HepG2 (cell line): ENCODE data around the gene RGS19.

Experiments used
- ATF2 ChIP-seq: sonication (generic); formaldehyde crosslinking; IDR thresholded peaks from 2 replicates; pipeline ENCODE4 v1.4.0; 2020; ENCODE audit warnings: missing genetic modification reagents
- BATF2 ChIP-seq: sonication (generic); formaldehyde crosslinking; IDR thresholded peaks from 2 replicates; pipeline ENCODE4 v1.8.0; 2022; ENCODE audit warnings: mild to moderate bottlenecking, missing genetic modification reagents, moderate library complexity
- IRF1 ChIP-seq: sonication (generic); formaldehyde crosslinking; IDR thresholded peaks from 2 replicates; pipeline ENCODE4 v1.4.0; 2020; ENCODE audit warnings: low read depth, mild to moderate bottlenecking, missing genetic modification reagents
- KAT2B ChIP-seq: fragments of 150-350 bp; IDR thresholded peaks from 2 replicates; pipeline ENCODE4 v1.6.1; 2014; ENCODE audit warnings: low read depth, low read length, borderline replicate concordance
- PHF8 ChIP-seq: sonication (generic); formaldehyde crosslinking; IDR thresholded peaks from 2 replicates; pipeline ENCODE4 v1.5.0; 2020; ENCODE audit warnings: missing genetic modification reagents
- POLR2A ChIP-seq, 2 experiments: IDR thresholded peaks; 2 replicates each; pipeline ENCODE4 v1.6.1; 2011; ENCODE audit warnings: low read depth in 2 of 2, low read length in 2 of 2, mild to moderate bottlenecking in 1 of 2, moderate library complexity in 1 of 2; ENCODE audit not compliant: insufficient read depth in 1 of 2
- POLR2AphosphoS5 ChIP-seq: IDR thresholded peaks from 2 replicates; pipeline ENCODE4 v1.6.1; 2012; ENCODE audit warnings: low read depth, low read length
- RAD21 ChIP-seq: fragments of 450-650 bp; formaldehyde crosslinking; IDR thresholded peaks from 2 replicates; pipeline ENCODE4 v1.5.0; 2020; ENCODE audit warnings: mild to moderate bottlenecking
- SP4 ChIP-seq: sonication (generic); formaldehyde crosslinking; IDR thresholded peaks from 2 replicates; pipeline ENCODE4 v1.8.1; 2023; ENCODE audit warnings: mild to moderate bottlenecking, missing genetic modification reagents
- TBL1XR1 ChIP-seq: fragments of 150-350 bp; IDR thresholded peaks from 2 replicates; pipeline ENCODE4 v1.6.1; 2014; ENCODE audit warnings: borderline replicate concordance, low read length; ENCODE audit not compliant: partially characterized antibody
- ZNF180 ChIP-seq: sonication (generic); formaldehyde crosslinking; IDR thresholded peaks from 2 replicates; pipeline ENCODE4 v1.4.0; 2020; ENCODE audit warnings: low read depth, missing genetic modification reagents, borderline replicate concordance
- ZNF235 ChIP-seq: sonication (generic); formaldehyde crosslinking; IDR thresholded peaks from 2 replicates; pipeline ENCODE4 v1.8.1; 2023; ENCODE audit warnings: mild to moderate bottlenecking, missing genetic modification reagents, borderline replicate concordance
- ZNF292 ChIP-seq: sonication (generic); formaldehyde crosslinking; IDR thresholded peaks from 2 replicates; pipeline ENCODE4 v1.8.1; 2022; ENCODE audit warnings: mild to moderate bottlenecking, low read depth, missing genetic modification reagents, borderline replicate concordance
- ZSCAN5A ChIP-seq: sonication (generic); formaldehyde crosslinking; IDR thresholded peaks from 2 replicates; pipeline ENCODE4 v1.8.0; 2022; ENCODE audit warnings: mild to moderate bottlenecking, missing genetic modification reagents, borderline replicate concordance

- no peak; the same call in 1 of the 2 replicates for TF ChIP-seq PHF8 (CRISPR knock-in tag)
- TF ChIP-seq ZNF180 (CRISPR knock-in tag): no peak
- TF ChIP-seq ZSCAN5A (CRISPR knock-in tag): no peak
- no peak for TF ChIP-seq SP4
- no peak for TF ChIP-seq KAT2B
- no peak for TF ChIP-seq IRF1
- no peak for TF ChIP-seq RAD21 (CRISPR knock-in tag)
- TF ChIP-seq ATF2: no peak
- TF ChIP-seq POLR2A (IDR thresholded peaks at IDR 0.05; ENCODE audit: insufficient read depth in 1 of 2, low read depth in 2 of 2, low read length in 2 of 2): no peak
- no peak for TF ChIP-seq BATF2 (CRISPR knock-in tag)
- TF ChIP-seq ZNF292: no peak
- TF ChIP-seq ZNF235: no peak
- TF ChIP-seq POLR2AphosphoS5: no peak
- TF ChIP-seq TBL1XR1: no peak
These were observed 28.3 kb downstream of the RGS19 start for GRCh38 chr20:64051033-64051452.
